Sigmoid colon (tissue), 7 donors: ENCODE results near the gene SLC25A23. TPM values are rescaled to one million over a fixed set of nuclear protein-coding genes. Genes with fewer than 3 reads are reported as not detected.

ENCODE experiments used
- DNase-seq: peaks from one replicate; pipeline ENCODE4 v3.0.0-alpha.2; 2019
- H3K27ac ChIP-seq, 4 donors: fragments of 200-600 bp; sonication (generic); one replicate each; pipeline ENCODE4 v1.5.1; 2016 to 2019; ENCODE audit warnings: mild to moderate bottlenecking in 1 of 4
- H3K27me3 ChIP-seq, 3 donors: fragments of 200-600 bp; sonication (generic); one replicate each; pipeline ENCODE4 v1.5.1; 2019; ENCODE audit warnings: mild to moderate bottlenecking in 1 of 3
- H3K36me3 ChIP-seq, 4 donors: fragments of 200-600 bp; sonication (generic); one replicate each; pipeline ENCODE4 v1.5.1; 2016 to 2019
- H3K4me1 ChIP-seq, 4 donors: fragments of 200-600 bp; sonication (generic); one replicate each; pipeline ENCODE4 v1.5.1; 2017 to 2019
- H3K4me3 ChIP-seq, 4 donors: fragments of 200-600 bp; sonication (generic); one replicate each; pipeline ENCODE4 v1.5.1; 2017 to 2019; ENCODE audit warnings: mild to moderate bottlenecking in 2 of 4, moderate library complexity in 1 of 4
- H3K9me3 ChIP-seq, 4 donors: fragments of 200-600 bp in 3 of 4; sonication (generic) in 3 of 4; one replicate each; pipeline versions ENCODE4 v1.5.1 to v1.6.1; 2013 to 2019
- CTCF ChIP-seq, 4 experiments: fragments of 450-650 bp in 3 of 4; fragments of 200-600 bp in 1 of 4; IDR thresholded peaks; one replicate each; pipeline ENCODE4 v1.5.1; 2016 to 2019; ENCODE audit warnings: antibody characterized with exemption in 4 of 4, mild to moderate bottlenecking in 3 of 4, moderate library complexity in 2 of 4
- EP300 ChIP-seq, 4 donors: sonication (generic); formaldehyde crosslinking; IDR thresholded peaks; one replicate each; pipeline ENCODE4 v1.6.1; 2017; ENCODE audit warnings: antibody characterized with exemption in 4 of 4
- POLR2A ChIP-seq, 2 donors: fragments of 450-650 bp; IDR thresholded peaks; one replicate each; pipeline ENCODE4 v1.6.1; 2016; ENCODE audit warnings: antibody characterized with exemption in 2 of 2, mild to moderate bottlenecking in 2 of 2, moderate library complexity in 2 of 2
- POLR2AphosphoS5 ChIP-seq, 4 donors: sonication (generic); formaldehyde crosslinking; IDR thresholded peaks; one replicate each; pipeline ENCODE4 v1.6.1; 2017; ENCODE audit warnings: antibody characterized with exemption in 4 of 4
- WGBS, 2 donors: extraction: QIAGEN DNeasy Blood & Tissue Kit; methylation state at CpG; one replicate each; pipeline ENCODE4 v1.1.7; 2013; 5-methylcytosine and 5-hydroxymethylcytosine counted together
- intact Hi-C: fragments of 100-400 bp; cut with DNase I; formaldehyde crosslinking; loops from one replicate; pipeline ENCODE4 v1.15.1; 2023
- polyA plus RNA-seq, 3 donors: library from polyadenylated mRNA; stranded (reverse); fragments of 200-250 nt; gene quantifications; one replicate each; pipeline ENCODE4 v1.2.3, GENCODE V29; 2013
- total RNA-seq, 4 donors: library from RNA; depleted of rRNA; stranded (reverse); fragments of >200 nt; gene quantifications; one replicate each; pipeline ENCODE4 v1.1.0, GENCODE V29; 2016
- donor health status: healthy with polysubstance abuse.
- donor health status: Bipolar disorder and iron deficiency.
- donor health status: healthy.

SLC25A23 gene
- total and polyA plus RNA-seq, 7 donors: 61.5 to 188 (median 87.8) TPM

GRCh38 chr19:6413291-6413690 lies 46.3 kb downstream of the SLC25A23 start:
- TF ChIP-seq POLR2AphosphoS5 (IDR thresholded peaks at IDR 0.05): no peak
- no peak for TF ChIP-seq CTCF (IDR thresholded peaks at IDR 0.05)
- TF ChIP-seq EP300 (IDR thresholded peaks at IDR 0.05): no peak
- TF ChIP-seq POLR2A (IDR thresholded peaks at IDR 0.05): no peak
- H3K27me3 ChIP-seq: no peaks in the 10 kb centered on the region
- peaks cover 37 to 45% (median 44%) of the 10 kb centered on the region in 4 donors for H3K36me3 ChIP-seq
- peaks cover 0 to 15% (median 9%) of the 10 kb centered on the region in 4 donors for H3K4me1 ChIP-seq
- H3K27ac ChIP-seq: peak overlapping the region in 3 of 4 donors; percentile 37 to 48 (median 46)
- H3K9me3 ChIP-seq: no peaks in the 10 kb centered on the region
- no peak for DNase-seq
- intact Hi-C loops: no loop called here
- no peak overlapping the region for H3K4me3 ChIP-seq
- 28 to 58% methylated on average over 10 of the region's 10 CpGs for WGBS, 2 donors

- intact Hi-C loops: no loop called here
- peak; percentile 66 for DNase-seq
- no peak for TF ChIP-seq POLR2A (IDR thresholded peaks at IDR 0.05)
- TF ChIP-seq CTCF (IDR thresholded peaks at IDR 0.05): peak in 2 of 4 experiments; percentile 25 to 47
- Histone ChIP-seq H3K27ac (peak overlapping the region in 3 of 4 donors; percentile 18 to 46 (median 37)), H3K27me3 (no peaks in the 10 kb centered on the region), H3K4me1 (peaks cover 0 to 15% (median 6%) of the 10 kb centered on the region in 4 donors), H3K4me3 (no peak overlapping the region), H3K9me3 (no peaks in the 10 kb centered on the region), H3K36me3 (peaks cover 31 to 37% (median 37%) of the 10 kb centered on the region in 4 donors)
- WGBS, 2 donors: 29 to 55% methylated on average over 15 of the region's 15 CpGs
Observed at GRCh38 chr19:6412447-6413091, 47.0 kb downstream of the SLC25A23 start.

DNA sequence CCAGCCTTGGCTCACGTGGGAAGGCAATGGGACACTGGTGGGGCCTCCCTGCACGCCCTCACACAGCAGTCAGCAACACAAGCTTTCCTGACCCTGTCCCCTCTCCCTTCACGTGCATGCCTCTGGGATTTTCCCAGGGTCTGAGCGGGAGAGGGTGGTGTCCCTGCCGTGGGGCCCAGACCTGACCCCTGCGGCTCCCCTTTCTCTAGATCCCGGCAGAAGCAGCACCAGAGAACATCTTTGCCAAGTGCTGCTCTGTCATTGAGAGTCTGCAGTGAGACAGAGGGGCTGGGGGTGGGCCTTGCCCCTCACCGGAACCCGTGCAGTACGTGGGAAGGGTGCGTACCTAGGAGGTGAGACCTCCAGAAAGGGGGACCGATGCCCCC lies 47.5 kb downstream of the SLC25A23 start:
- WGBS, 2 donors: 65 to 82% methylated on average over 12 of the region's 12 CpGs
- H3K4me1 ChIP-seq: peaks cover 0 to 15% (median 6%) of the 10 kb centered on the region in 4 donors
- no peak overlapping the region for H3K4me3 ChIP-seq
- TF ChIP-seq POLR2AphosphoS5 (IDR thresholded peaks at IDR 0.05) (no peak), EP300 (IDR thresholded peaks at IDR 0.05) (no peak), POLR2A (IDR thresholded peaks at IDR 0.05) (no peak), CTCF (IDR thresholded peaks at IDR 0.05) (no peak)
- H3K27me3 ChIP-seq: no peaks in the 10 kb centered on the region
- intact Hi-C loops: no loop called here
- DNase-seq: no peak
- H3K9me3 ChIP-seq: no peaks in the 10 kb centered on the region
- peak overlapping the region in 1 of 4 donors; percentile 46 for H3K27ac ChIP-seq
- peaks cover 25 to 32% (median 32%) of the 10 kb centered on the region in 4 donors for H3K36me3 ChIP-seq

DNA sequence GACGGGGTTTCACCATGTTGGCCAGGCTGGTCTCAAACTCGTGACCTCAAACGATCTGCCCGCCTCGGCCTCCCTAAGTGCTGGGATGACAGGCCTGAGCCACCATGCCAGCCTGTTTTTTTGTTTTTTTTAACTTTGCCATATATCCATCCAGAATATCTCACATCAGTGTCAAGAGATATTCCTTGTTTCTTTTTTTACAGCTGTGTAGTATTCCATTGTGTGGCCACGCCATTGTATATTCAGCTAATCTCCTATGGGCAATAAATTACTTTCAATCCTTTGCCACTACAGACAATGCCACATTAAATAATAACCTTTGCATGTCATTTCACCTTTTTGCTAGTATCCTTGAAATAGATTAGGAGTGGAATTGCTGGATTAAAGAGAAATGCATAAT lies 50.2 kb downstream of the SLC25A23 start:
- intact Hi-C loops: no loop called here
- Histone ChIP-seq H3K36me3 (peaks cover 0 to 5% (median 5%) of the 10 kb centered on the region in 4 donors), H3K4me3 (no peak overlapping the region), H3K9me3 (no peaks in the 10 kb centered on the region), H3K27ac (no peak overlapping the region), H3K27me3 (no peaks in the 10 kb centered on the region), H3K4me1 (peaks cover 0 to 13% (median 6%) of the 10 kb centered on the region in 4 donors)
- no peak for DNase-seq
- no peak for TF ChIP-seq POLR2AphosphoS5 (IDR thresholded peaks at IDR 0.05)
- no peak for TF ChIP-seq POLR2A (IDR thresholded peaks at IDR 0.05)
- TF ChIP-seq EP300 (IDR thresholded peaks at IDR 0.05): no peak
- TF ChIP-seq CTCF (IDR thresholded peaks at IDR 0.05): no peak
- WGBS, 2 donors: 87 to 88% methylated on average over 6 of the region's 6 CpGs

- intact Hi-C loops: no loop called here
- 90% methylated on average over 5 of the region's 5 CpGs for WGBS, 2 donors
- Histone ChIP-seq H3K36me3 (no peaks in the 10 kb centered on the region), H3K27ac (no peak overlapping the region), H3K9me3 (no peaks in the 10 kb centered on the region), H3K4me3 (no peak overlapping the region), H3K27me3 (no peaks in the 10 kb centered on the region), H3K4me1 (no peaks in the 10 kb centered on the region)
- no peak for DNase-seq
- TF ChIP-seq CTCF (IDR thresholded peaks at IDR 0.05) (no peak), POLR2AphosphoS5 (IDR thresholded peaks at IDR 0.05) (no peak), POLR2A (IDR thresholded peaks at IDR 0.05) (no peak), EP300 (IDR thresholded peaks at IDR 0.05) (no peak)
Observed at GRCh38 chr19:6406401-6406800, 53.2 kb downstream of the SLC25A23 start.
